ENCODE measurements around the gene NUTF2.
"Not testable (repeated sequence)": the region's sequence is repeated elsewhere in the genome, so short reads cannot be mapped to it uniquely, and the experiment has no call there.

NUTF2 gene

GRCh38 chr16:67846320-67847063, at the start of gene NUTF2:
TSS of gene NUTF2 (plus strand) at chr16:67846933. CDS start at chr16:67865131, 18,198 bp downstream.
- peak; percentile 88 for DNase-seq (ENCODE audit: low spot score)

- no peak for DNase-seq (ENCODE audit: low spot score)
Observed at GRCh38 chr16:67800338-67800926, 46.3 kb upstream of the NUTF2 start.

- DNase-seq (ENCODE audit: low spot score), result no peak
Observed at GRCh38 chr16:67801241-67801640, 45.5 kb upstream of the NUTF2 start.

GRCh38 chr16:67801883-67802282, 44.9 kb upstream of the NUTF2 start:
- no peak for DNase-seq (ENCODE audit: low spot score)

GRCh38 chr16:67803894-67804293, 42.8 kb upstream of the NUTF2 start:
- no peak for DNase-seq (ENCODE audit: low spot score)

- no peak for DNase-seq (ENCODE audit: low spot score)
Observed at GRCh38 chr16:67804853-67805542, 41.7 kb upstream of the NUTF2 start.

GRCh38 chr16:67805718-67806427, 40.9 kb upstream of the NUTF2 start:
- DNase-seq (ENCODE audit: low spot score), result no peak

- DNase-seq (ENCODE audit: low spot score), result peak; percentile 100
Observed at GRCh38 chr16:67806428-67807147, 40.1 kb upstream of the NUTF2 start, which contains the start of the genes RANBP10 and TSNAXIP1. TSS of gene RANBP10 (minus strand) at chr16:67806560. CDS start at chr16:67806536, 24 bp downstream. TSS of gene TSNAXIP1 (plus strand) at chr16:67806889. CDS start at chr16:67807150, 261 bp downstream.

- DNase-seq (ENCODE audit: low spot score), result no peak
Observed at GRCh38 chr16:67807148-67807682, 39.5 kb upstream of the NUTF2 start.

- DNase-seq (ENCODE audit: low spot score), result no peak
Observed at GRCh38 chr16:67811899-67812298, 34.8 kb upstream of the NUTF2 start.

GRCh38 chr16:67814567-67814966, 32.2 kb upstream of the NUTF2 start:
- no peak for DNase-seq (ENCODE audit: low spot score)

- no peak for DNase-seq (ENCODE audit: low spot score)
Observed at GRCh38 chr16:67820608-67821259, 26.0 kb upstream of the NUTF2 start.

- DNase-seq (ENCODE audit: low spot score), result no peak
Observed at GRCh38 chr16:67822511-67822910, 24.2 kb upstream of the NUTF2 start.

- no peak for DNase-seq (ENCODE audit: low spot score)
Observed at GRCh38 chr16:67825119-67825518, 21.6 kb upstream of the NUTF2 start.

GRCh38 chr16:67825906-67826305, 20.8 kb upstream of the NUTF2 start:
- no peak for DNase-seq (ENCODE audit: low spot score)

- no peak for DNase-seq (ENCODE audit: low spot score)
Observed at GRCh38 chr16:67828651-67829050, 18.1 kb upstream of the NUTF2 start.

- DNase-seq (ENCODE audit: low spot score), result peak; percentile 60
Observed at GRCh38 chr16:67833030-67833414, 13.7 kb upstream of the NUTF2 start.

GRCh38 chr16:67833415-67834241, 13.1 kb upstream of the NUTF2 start:
- peak; percentile 89 for DNase-seq (ENCODE audit: low spot score)

- no peak for DNase-seq (ENCODE audit: low spot score)
Observed at GRCh38 chr16:67834242-67834614, 12.5 kb upstream of the NUTF2 start.

- DNase-seq (ENCODE audit: low spot score), result not testable (repeated sequence)
Observed at GRCh38 chr16:67837190-67837589, 9.5 kb upstream of the NUTF2 start.
